Neural progenitor cell (in vitro differentiated cells): ENCODE data around the gene KLB. TPM values are rescaled to one million over a fixed set of nuclear protein-coding genes. Genes with fewer than 3 reads are reported as not detected.

Experiments used
- DNase-seq: peaks from one replicate; pipeline ENCODE4 v3.0.0-alpha.2; 2016; ENCODE audit warnings: low spot score
- H2AFZ ChIP-seq: fragments of 200-600 bp; sonication (generic); replicated peaks from 2 replicates; pipeline ENCODE4 v1.6.1; 2016; ENCODE audit warnings: antibody characterized with exemption
- H3F3A ChIP-seq: fragments of 200-600 bp; sonication (generic); 2 replicates; pipeline ENCODE4 v1.6.1; 2016; ENCODE audit warnings: antibody characterized with exemption, low read depth
- H3K27ac ChIP-seq: fragments of 200-600 bp; sonication (generic); 2 replicates; pipeline ENCODE4 v1.5.1; 2016; ENCODE audit warnings: mild to moderate bottlenecking
- H3K27me3 ChIP-seq: fragments of 200-600 bp; sonication (generic); 2 replicates; pipeline ENCODE4 v1.6.1; 2016; ENCODE audit warnings: mild to moderate bottlenecking, moderate library complexity
- H3K36me3 ChIP-seq: fragments of 200-600 bp; sonication (generic); 2 replicates; pipeline ENCODE4 v1.5.1; 2016
- H3K4me1 ChIP-seq: fragments of 200-600 bp; sonication (generic); 2 replicates; pipeline ENCODE4 v1.6.1; 2016; ENCODE audit warnings: mixed run types
- H3K4me2 ChIP-seq: fragments of 200-600 bp; sonication (generic); 2 replicates; pipeline ENCODE4 v1.6.1; 2016
- H3K4me3 ChIP-seq: fragments of 200-600 bp; sonication (generic); 2 replicates; pipeline ENCODE4 v1.5.1; 2016
- H3K79me2 ChIP-seq: fragments of 200-600 bp; sonication (generic); 2 replicates; pipeline ENCODE4 v1.6.1; 2016; ENCODE audit warnings: low read depth
- H3K9ac ChIP-seq: fragments of 200-600 bp; sonication (generic); 2 replicates; pipeline ENCODE4 v1.6.1; 2016
- H3K9me3 ChIP-seq: fragments of 200-600 bp; sonication (generic); 2 replicates; pipeline ENCODE4 v1.5.1; 2016; ENCODE audit warnings: low read depth
- H4K20me1 ChIP-seq: fragments of 200-600 bp; sonication (generic); 2 replicates; pipeline ENCODE4 v1.6.1; 2016; ENCODE audit warnings: low read depth
- H3K27ac Mint-ChIP-seq: 3 replicates; pipeline ENCODE4 v1.8.0; 2021; ENCODE audit warnings: mixed read lengths
- H3K27me3 Mint-ChIP-seq: 2 replicates; pipeline ENCODE4 v1.8.0; 2022; ENCODE audit warnings: low read depth, mild to moderate bottlenecking, inconsistent platforms, moderate library complexity, mixed read lengths; ENCODE audit not compliant: insufficient read depth
- H3K36me3 Mint-ChIP-seq: 3 replicates; pipeline ENCODE4 v1.8.0; 2021; ENCODE audit warnings: mixed read lengths
- H3K4me1 Mint-ChIP-seq: 3 replicates; pipeline ENCODE4 v1.8.0; 2021; ENCODE audit warnings: mixed read lengths
- H3K4me3 Mint-ChIP-seq: 3 replicates; pipeline ENCODE4 v1.8.0; 2021; ENCODE audit warnings: mild to moderate bottlenecking, moderate library complexity, mixed read lengths
- H3K9me3 Mint-ChIP-seq: 3 replicates; pipeline ENCODE4 v1.8.0; 2020; ENCODE audit warnings: mixed read lengths
- EZH2 ChIP-seq: fragments of 200-600 bp; sonication (generic); IDR thresholded peaks from 2 replicates; pipeline ENCODE4 v1.6.1; 2017; ENCODE audit warnings: antibody characterized with exemption, mild to moderate bottlenecking, moderate library complexity
- EZH2phosphoT487 ChIP-seq: fragments of 200-600 bp; sonication (generic); IDR thresholded peaks from 2 replicates; pipeline ENCODE4 v1.6.1; 2017; ENCODE audit warnings: antibody characterized with exemption
- total RNA-seq: library from RNA; depleted of rRNA; stranded (reverse); fragments of >200 nt; gene quantifications from 2 replicates; pipeline ENCODE4 v1.2.3, GENCODE V29; 2015; ENCODE audit warnings: low replicate concordance
- TF ChIP-seq, protein P1 (sequence below): fragments of 200-600 bp; sonication (generic); IDR thresholded peaks from 2 replicates; pipeline ENCODE4 v1.5.1; 2017; ENCODE audit warnings: antibody characterized with exemption, mild to moderate bottlenecking

The KLB gene
- total RNA-seq, 1 donor from 2014 or later, result not detected

DNA sequence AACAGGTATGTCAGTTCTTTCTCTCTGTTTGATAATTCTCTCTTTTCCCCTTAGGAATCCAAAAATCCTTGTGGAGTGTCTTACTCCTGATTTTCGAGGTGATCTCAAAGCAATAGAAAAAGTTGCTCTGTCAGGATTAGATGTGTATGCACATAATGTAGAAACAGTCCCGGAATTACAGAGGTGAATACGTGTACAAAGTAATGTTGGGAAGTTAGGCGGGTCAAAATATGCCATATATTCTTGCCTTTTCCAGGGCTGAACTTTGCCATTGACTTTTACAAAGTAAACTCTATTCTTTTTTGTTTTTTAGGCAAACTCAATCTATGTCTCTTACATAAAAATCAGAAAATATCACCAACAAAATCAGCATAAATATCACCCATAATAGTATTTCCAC is 60.7 kb downstream of the KLB start:
- TF ChIP-seq EZH2 (no peak), EZH2phosphoT487 (no peak)
- TF ChIP-seq, protein P1, sequence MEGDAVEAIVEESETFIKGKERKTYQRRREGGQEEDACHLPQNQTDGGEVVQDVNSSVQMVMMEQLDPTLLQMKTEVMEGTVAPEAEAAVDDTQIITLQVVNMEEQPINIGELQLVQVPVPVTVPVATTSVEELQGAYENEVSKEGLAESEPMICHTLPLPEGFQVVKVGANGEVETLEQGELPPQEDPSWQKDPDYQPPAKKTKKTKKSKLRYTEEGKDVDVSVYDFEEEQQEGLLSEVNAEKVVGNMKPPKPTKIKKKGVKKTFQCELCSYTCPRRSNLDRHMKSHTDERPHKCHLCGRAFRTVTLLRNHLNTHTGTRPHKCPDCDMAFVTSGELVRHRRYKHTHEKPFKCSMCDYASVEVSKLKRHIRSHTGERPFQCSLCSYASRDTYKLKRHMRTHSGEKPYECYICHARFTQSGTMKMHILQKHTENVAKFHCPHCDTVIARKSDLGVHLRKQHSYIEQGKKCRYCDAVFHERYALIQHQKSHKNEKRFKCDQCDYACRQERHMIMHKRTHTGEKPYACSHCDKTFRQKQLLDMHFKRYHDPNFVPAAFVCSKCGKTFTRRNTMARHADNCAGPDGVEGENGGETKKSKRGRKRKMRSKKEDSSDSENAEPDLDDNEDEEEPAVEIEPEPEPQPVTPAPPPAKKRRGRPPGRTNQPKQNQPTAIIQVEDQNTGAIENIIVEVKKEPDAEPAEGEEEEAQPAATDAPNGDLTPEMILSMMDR, result no peak
- H3K9me3 Mint-ChIP-seq, result no peaks in the 10 kb centered on the region
- H3K27me3 Mint-ChIP-seq, result peaks cover 2% of the 10 kb centered on the region
- Histone ChIP-seq H3K9me3 (no peaks in the 10 kb centered on the region), H3K36me3 (peaks cover 10% of the 10 kb centered on the region), H3K27me3 (no peaks in the 10 kb centered on the region), H3K4me1 (no peaks in the 10 kb centered on the region), H2AFZ (no peak overlapping the region), H3K27ac (no peak overlapping the region), H3K79me2 (no peaks in the 10 kb centered on the region), H3K4me3 (no peak overlapping the region), H3K4me2 (no peak overlapping the region), H4K20me1 (no peaks in the 10 kb centered on the region), H3K9ac (no peak overlapping the region), H3F3A (peaks cover 16% of the 10 kb centered on the region)
- H3K4me3 Mint-ChIP-seq, result no peak overlapping the region
- no peak overlapping the region for H3K27ac Mint-ChIP-seq
- peaks cover 2% of the 10 kb centered on the region for H3K4me1 Mint-ChIP-seq
- no peak for DNase-seq
- H3K36me3 Mint-ChIP-seq, result peaks cover 5% of the 10 kb centered on the region

DNA sequence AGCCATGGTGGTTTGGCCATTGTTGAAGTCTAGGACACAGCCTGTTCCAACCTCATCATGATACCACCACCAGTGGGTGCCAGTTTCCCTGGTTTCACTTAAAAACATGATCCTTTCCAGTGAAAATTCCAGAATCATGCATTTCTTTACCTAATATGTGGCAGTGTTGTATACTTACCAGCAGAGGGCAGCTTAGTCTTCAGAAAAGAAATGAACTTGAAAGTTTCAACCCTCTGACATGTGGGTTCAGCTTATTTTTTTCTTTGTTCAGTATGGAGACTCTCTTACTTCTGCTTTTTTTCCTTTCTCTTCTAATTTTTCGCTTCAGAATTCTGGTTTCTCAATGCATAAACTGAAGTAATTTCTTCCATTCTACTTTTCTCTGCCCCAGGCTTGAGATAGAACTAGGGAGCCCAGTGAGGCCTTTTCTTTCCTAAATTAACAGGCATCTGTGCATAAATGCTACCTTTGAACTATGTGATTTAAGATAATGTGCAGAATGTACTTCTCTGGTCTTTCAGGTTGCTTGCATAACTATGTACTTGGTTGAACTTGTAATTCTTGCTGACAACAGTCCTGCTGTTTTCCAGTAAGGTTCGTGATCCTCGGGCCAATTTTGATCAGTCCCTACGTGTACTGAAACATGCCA is 62.8 kb downstream of the KLB start:
- Histone ChIP-seq H3K4me2 (no peak overlapping the region), H3K36me3 (peaks cover 19% of the 10 kb centered on the region), H3F3A (peaks cover 16% of the 10 kb centered on the region), H3K4me1 (no peaks in the 10 kb centered on the region), H2AFZ (no peak overlapping the region), H3K9ac (no peak overlapping the region), H3K27me3 (no peaks in the 10 kb centered on the region), H3K79me2 (no peaks in the 10 kb centered on the region), H3K27ac (no peak overlapping the region), H3K4me3 (no peak overlapping the region), H3K9me3 (no peaks in the 10 kb centered on the region), H4K20me1 (no peaks in the 10 kb centered on the region)
- Mint-ChIP-seq H3K27me3 (peaks cover 2% of the 10 kb centered on the region), H3K36me3 (peaks cover 4% of the 10 kb centered on the region), H3K9me3 (no peaks in the 10 kb centered on the region), H3K27ac (peak overlapping the region; percentile 94), H3K4me3 (no peak overlapping the region), H3K4me1 (peaks cover 2% of the 10 kb centered on the region)
- TF ChIP-seq EZH2phosphoT487, result no peak
- TF ChIP-seq, protein P1, result peak; percentile 98
- DNase-seq, result peak; percentile 76

DNA sequence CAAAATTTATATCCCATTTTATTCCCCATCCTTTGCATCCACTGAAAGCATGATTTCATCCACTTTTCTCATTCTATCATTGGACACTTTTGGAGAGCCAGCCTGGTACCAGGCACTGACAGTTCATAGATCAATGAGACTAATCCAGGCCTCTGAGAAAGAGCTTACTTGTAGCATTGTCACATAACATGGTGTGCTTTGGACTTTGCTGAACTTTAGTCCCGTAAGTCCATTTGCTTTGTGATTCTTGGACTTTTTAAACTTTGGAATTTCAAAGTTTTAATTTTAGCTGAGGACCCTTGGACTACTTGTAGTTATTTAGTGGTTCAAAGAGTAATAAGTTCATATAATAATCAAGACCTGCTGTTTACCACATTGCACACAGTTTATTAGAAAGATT is 63.7 kb downstream of the KLB start:
- no peak overlapping the region for H3K4me2 ChIP-seq
- no peak overlapping the region for H3K4me3 Mint-ChIP-seq
- H3K4me1 Mint-ChIP-seq, result peaks cover 2% of the 10 kb centered on the region

More for the DNA sequence above, 63.7 kb downstream of the KLB start:
- peaks cover 19% of the 10 kb centered on the region for H3K36me3 ChIP-seq
- no peaks in the 10 kb centered on the region for H3K9me3 ChIP-seq
- H3K27me3 ChIP-seq, result no peaks in the 10 kb centered on the region
- Mint-ChIP-seq H3K36me3 (peaks cover 2% of the 10 kb centered on the region), H3K9me3 (no peaks in the 10 kb centered on the region), H3K27me3 (peaks cover 2% of the 10 kb centered on the region), H3K27ac (no peak overlapping the region)
- no peak overlapping the region for H3K27ac ChIP-seq
- H3K79me2 ChIP-seq, result no peaks in the 10 kb centered on the region
- no peak overlapping the region for H2AFZ ChIP-seq
- TF ChIP-seq EZH2 (no peak), EZH2phosphoT487 (no peak)
- TF ChIP-seq, protein P1, result no peak
- no peaks in the 10 kb centered on the region for H3K4me1 ChIP-seq
- H4K20me1 ChIP-seq, result no peaks in the 10 kb centered on the region
- no peak for DNase-seq
- H3F3A ChIP-seq, result peaks cover 16% of the 10 kb centered on the region
- H3K4me3 ChIP-seq, result no peak overlapping the region
- H3K9ac ChIP-seq, result no peak overlapping the region
